ENCODE measurements around the gene PPAT. TPM values are rescaled to one million over a fixed set of nuclear protein-coding genes. Genes with fewer than 3 reads are reported as not detected.
"Not testable (repeated sequence)": the region's sequence is repeated elsewhere in the genome, so short reads cannot be mapped to it uniquely, and the experiment has no call there.

The PPAT gene
- total and polyA plus RNA-seq, 8 donors, result 1.3 to 13.6 (median 3.2) TPM; not detected in 1

- Histone ChIP-seq H3K27ac (no peak overlapping the region), H3K9me3 (no peaks in the 10 kb centered on the region), H3K27me3 (no peaks in the 10 kb centered on the region), H3K36me3 (peaks cover 0 to 33% (median 24%) of the 10 kb centered on the region in 4 donors), H3K4me1 (peaks cover 0 to 5% (median 0%) of the 10 kb centered on the region in 4 donors), H3K4me3 (no peak overlapping the region)
- TF ChIP-seq EP300 (IDR thresholded peaks at IDR 0.05), result no peak
- TF ChIP-seq POLR2A (IDR thresholded peaks at IDR 0.05), result no peak
- TF ChIP-seq POLR2AphosphoS5 (IDR thresholded peaks at IDR 0.05), result no peak
- no peak for TF ChIP-seq CTCF (IDR thresholded peaks at IDR 0.05)
- DNase-seq, result no peak
- intact Hi-C loops (cut with DNase I; ENCODE audit: low total_unique reads), result no loop called here
- 87 to 97% (median 96%) methylated on average over 3 of the region's 3 CpGs for WGBS, 5 donors
Measured at GRCh38 chr4:56370377-56370776, 65.0 kb downstream of the PPAT start.

GRCh38 chr4:56362981-56363380 is 72.4 kb downstream of the PPAT start:
- WGBS, 5 donors, result 93 to 100% (median 95%) methylated on average over 8 to 12 of the region's 12 CpGs
- intact Hi-C loops (cut with DNase I; ENCODE audit: low total_unique reads); H3K4me1 ChIP-seq; H3K27ac ChIP-seq; H3K4me3 ChIP-seq; DNase-seq; H3K27me3 ChIP-seq: not testable (repeated sequence)
- Histone ChIP-seq H3K9me3 (peaks cover 0 to 10% (median 0%) of the 10 kb centered on the region in 4 donors), H3K36me3 (peaks cover 0 to 40% (median 22%) of the 10 kb centered on the region in 4 donors)

GRCh38 chr4:56360071-56360470 is 75.3 kb downstream of the PPAT start:
- TF ChIP-seq CTCF (IDR thresholded peaks at IDR 0.05) (no peak), EP300 (IDR thresholded peaks at IDR 0.05) (no peak), POLR2AphosphoS5 (IDR thresholded peaks at IDR 0.05) (no peak), POLR2A (IDR thresholded peaks at IDR 0.05) (no peak)
- peaks cover 0 to 62% (median 36%) of the 10 kb centered on the region in 4 donors for H3K36me3 ChIP-seq
- H3K27me3 ChIP-seq, result no peaks in the 10 kb centered on the region
- no peak overlapping the region for H3K4me3 ChIP-seq
- H3K27ac ChIP-seq, result no peak overlapping the region
- no peaks in the 10 kb centered on the region for H3K4me1 ChIP-seq
- H3K9me3 ChIP-seq, result peaks cover 0 to 10% (median 0%) of the 10 kb centered on the region in 4 donors
- DNase-seq, result no peak
- intact Hi-C loops (cut with DNase I; ENCODE audit: low total_unique reads), result no loop called here

- intact Hi-C loops (cut with DNase I; ENCODE audit: low total_unique reads), result no loop called here
- H3K9me3 ChIP-seq, result no peaks in the 10 kb centered on the region
- H3K36me3 ChIP-seq, result peaks cover 0 to 79% (median 57%) of the 10 kb centered on the region in 4 donors
- no peak overlapping the region for H3K4me3 ChIP-seq
- no peak overlapping the region for H3K27ac ChIP-seq
- 96 to 99% (median 98%) methylated on average over 9 of the region's 9 CpGs for WGBS, 5 donors
- TF ChIP-seq CTCF (IDR thresholded peaks at IDR 0.05) (no peak), EP300 (IDR thresholded peaks at IDR 0.05) (no peak), POLR2AphosphoS5 (IDR thresholded peaks at IDR 0.05) (no peak), POLR2A (IDR thresholded peaks at IDR 0.05) (no peak)
- no peaks in the 10 kb centered on the region for H3K4me1 ChIP-seq
- no peaks in the 10 kb centered on the region for H3K27me3 ChIP-seq
- no peak for DNase-seq
Measured at GRCh38 chr4:56356650-56357049, 78.8 kb downstream of the PPAT start.

GRCh38 chr4:56348576-56348975 is 86.8 kb downstream of the PPAT start:
- 91 to 98% (median 95%) methylated on average over 3 of the region's 3 CpGs for WGBS, 5 donors
- Histone ChIP-seq H3K27ac (no peak overlapping the region), H3K36me3 (peaks cover 8 to 68% (median 60%) of the 10 kb centered on the region in 4 donors), H3K4me3 (no peak overlapping the region), H3K9me3 (no peaks in the 10 kb centered on the region), H3K4me1 (no peaks in the 10 kb centered on the region), H3K27me3 (no peaks in the 10 kb centered on the region)
- no peak for TF ChIP-seq POLR2A (IDR thresholded peaks at IDR 0.05)
- TF ChIP-seq POLR2AphosphoS5 (IDR thresholded peaks at IDR 0.05), result no peak
- no peak for TF ChIP-seq EP300 (IDR thresholded peaks at IDR 0.05)
- no peak for TF ChIP-seq CTCF (IDR thresholded peaks at IDR 0.05)
- intact Hi-C loops (cut with DNase I; ENCODE audit: low total_unique reads), result no loop called here
- DNase-seq, result no peak
